GM19238 (cell line): ENCODE data around the gene C19orf85.
"Not testable (repeated sequence)": the region's sequence is repeated elsewhere in the genome, so short reads cannot be mapped to it uniquely, and the experiment has no call there.

ENCODE experiments used
- DNase-seq: peaks from one replicate; pipeline ENCODE4 v3.0.0; 2011; ENCODE audit warnings: low spot score; ENCODE audit not compliant: insufficient read length

The C19orf85 gene

DNA sequence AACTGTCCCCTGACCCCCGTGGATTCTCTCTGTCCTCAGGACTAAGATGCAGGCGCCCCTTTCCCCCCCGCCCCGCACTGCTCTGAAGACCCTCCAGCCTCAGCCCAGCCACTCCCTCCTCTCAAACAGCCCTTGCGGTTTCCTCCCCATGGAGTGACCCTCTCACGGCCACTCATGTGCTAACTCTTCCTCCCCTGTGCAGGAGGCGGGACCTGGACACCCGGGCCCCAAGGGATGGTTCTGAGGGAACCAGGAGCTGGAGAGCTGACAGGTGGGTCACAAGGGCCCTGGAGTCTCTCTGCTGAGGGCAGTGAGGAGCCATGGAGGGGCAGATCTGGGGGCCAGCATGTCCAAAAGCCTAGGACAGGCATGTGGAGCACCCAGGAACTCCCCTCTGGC lies 5.0 kb downstream of the C19orf85 start:
- no peak for DNase-seq

DNA sequence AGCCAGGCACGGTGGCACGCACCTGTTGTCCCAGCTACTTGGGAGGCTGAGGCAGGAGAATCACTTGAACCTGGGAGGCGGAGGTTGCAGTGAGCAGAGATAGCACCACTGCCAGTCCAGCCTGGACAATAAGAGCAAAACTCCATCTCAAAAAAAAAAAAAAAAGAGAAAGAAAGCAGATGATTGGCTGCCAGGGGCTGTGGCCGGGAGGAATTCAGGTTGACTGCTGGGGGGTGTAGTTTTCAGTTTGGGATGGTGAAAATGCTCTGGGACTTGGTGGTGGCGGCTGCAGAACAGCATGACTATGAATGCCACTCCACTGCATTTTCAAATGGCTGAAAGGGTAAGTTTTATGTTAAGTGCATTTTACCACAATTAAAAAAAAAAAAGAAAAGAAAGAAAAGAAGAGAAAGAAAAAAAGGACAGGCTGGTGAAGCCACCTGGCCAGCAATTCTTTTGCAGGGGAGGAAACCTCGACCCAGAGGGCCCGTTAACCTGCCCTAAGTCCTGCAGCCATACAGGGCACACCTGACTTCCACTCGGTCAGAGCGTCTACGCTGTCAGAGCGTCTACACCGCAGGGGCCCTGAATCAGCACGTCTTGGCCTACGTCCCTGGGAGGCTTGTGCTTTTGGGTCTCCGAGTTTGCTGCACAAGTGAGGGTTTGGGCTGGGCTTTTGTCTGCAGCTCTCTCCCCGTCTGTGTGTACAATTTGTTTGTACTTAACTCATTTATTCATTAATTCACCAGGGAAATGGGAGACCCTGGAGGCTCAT lies 6.7 kb downstream of the C19orf85 start:
- no peak for DNase-seq

DNA sequence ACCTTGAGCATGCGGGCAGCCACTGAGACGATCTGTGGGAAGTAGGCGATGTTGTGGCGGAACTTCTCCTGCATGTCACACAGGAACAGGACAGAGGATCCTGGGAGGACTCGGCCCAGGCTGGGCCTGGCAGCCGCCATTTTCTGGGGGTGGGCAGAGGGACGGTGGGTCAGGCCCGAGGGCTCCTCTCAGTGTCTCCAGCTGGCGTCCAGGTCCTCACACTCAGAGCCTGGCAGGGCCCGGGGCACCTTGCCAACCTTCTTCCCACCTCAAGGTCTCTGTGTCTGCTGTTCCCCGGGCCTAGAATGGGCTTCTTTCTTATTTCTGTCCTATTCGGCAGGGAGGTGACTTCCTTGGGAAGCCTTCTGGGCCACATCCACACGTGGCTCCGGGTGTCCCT lies 8.2 kb downstream of the C19orf85 start:
- no peak for DNase-seq

DNA sequence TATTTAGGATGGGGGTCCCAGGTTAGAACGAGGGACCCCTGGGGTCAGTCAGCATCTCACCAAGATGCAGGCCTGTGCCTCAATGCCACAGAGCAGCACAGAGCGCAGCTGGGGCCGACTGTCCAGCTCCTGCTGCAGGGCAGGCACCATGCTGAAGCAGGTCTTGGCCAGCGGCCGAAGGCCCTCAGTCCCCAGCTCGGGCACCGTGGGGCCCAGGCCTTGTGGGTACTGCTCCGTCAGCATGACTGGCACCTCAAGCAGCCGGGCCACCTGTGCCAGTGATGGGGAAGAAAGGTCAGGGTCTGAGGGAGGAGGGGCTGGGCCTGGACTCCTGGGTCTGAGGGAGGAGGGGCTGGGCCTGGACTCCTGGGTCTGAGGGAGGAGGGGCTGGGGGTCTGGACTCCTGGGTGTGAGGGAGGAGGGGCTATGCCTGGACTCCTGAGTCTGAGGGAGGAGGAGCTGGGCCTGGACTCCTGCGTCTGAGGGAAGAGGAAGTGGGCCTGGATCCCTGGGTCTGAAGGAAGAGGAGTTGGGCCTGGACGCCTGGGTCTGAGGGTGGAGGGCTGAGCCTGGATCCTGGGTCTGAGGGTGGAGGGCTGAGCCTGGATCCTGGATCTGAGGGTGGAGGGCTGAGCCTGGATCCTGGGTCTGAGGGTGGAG lies 8.8 kb downstream of the C19orf85 start:
- DNase-seq = no peak

DNA sequence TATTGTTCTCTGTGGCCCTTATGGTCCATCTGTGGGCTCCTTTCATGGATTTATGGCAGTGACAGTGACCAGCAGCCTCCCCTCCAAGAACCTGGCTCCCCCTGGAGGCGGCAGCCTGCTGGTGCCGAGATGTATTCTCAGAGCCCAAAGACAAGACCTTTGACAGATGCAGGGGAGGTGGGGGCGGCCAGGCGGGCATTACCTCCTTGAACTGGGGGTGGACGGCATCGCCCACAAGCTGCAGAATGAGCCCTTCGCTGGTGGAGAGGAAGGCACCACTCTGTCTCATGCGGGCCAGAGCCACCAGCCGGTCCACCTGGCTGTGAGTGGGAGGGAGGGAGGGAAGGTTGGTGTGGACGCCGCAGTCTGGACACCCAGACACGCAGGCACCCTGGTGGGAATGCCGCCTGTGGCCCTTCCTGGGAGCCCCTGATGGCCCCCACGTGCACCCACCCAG lies 9.7 kb downstream of the C19orf85 start:
- no peak for DNase-seq

DNA sequence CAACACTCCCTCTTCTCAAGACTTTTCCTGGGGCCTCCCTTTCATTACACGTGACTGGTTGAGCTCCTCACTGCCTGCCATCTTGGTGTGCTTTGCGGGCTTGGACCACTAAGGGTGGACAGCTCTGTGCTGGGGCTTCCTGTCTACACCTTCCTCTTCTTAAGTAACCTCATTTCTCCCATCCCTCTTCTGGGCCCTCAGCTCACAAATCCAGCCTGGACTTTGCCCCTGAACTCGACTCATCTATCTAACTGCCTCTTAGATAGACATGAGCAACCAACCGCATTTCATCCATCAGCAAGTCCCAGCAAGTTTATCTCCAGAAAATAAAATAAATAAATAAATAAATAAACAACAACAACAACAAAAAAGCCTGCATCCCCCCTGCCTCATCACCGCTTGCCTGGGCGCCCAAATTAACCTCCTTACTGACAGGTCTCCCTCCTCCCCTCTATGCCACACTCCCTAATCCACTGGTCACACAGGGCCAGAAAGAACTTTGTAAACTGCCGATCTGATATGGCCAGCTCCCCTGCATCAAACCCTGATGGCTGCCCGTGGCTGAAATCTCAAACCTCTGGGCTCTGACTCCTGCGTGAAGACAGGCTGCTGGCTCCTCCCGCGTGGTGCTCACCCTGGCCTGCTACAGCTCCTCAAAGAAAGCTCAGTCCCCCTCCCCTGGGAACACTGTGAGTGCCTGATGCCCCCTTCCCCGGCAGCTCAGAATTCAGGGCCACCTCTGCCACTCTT lies 10.9 kb downstream of the C19orf85 start:
- no peak for DNase-seq

DNA sequence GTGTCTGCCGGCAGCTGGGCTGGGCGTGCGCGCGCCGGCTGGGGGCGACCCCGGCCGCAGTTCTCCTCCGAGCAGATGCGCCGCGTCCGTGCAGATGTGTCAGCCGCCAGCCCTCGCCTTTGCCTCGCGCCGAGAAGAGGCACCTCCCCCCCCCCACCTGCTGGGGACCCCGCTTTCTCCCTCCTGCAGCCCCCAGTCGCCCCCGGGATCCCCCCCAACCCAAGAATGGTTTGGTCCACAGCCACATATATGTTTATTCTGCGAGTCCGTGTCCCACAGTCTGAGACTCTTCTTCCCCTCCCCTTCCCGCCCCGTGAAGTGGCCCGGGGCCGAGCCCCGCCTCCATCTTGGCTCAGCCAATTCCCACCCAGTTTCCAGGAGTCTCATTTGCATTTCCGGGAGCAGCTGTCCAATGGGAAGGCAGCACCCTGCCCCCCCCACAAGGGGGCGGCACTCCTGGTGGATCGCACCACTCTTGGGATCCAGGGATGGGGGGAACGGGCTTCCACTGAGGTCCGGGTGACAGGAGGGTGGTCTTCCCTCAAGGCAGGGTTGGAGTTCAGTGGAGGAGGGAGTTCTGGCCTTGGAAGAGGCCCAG lies 11.7 kb downstream of the C19orf85 start:
- no peak for DNase-seq

DNA sequence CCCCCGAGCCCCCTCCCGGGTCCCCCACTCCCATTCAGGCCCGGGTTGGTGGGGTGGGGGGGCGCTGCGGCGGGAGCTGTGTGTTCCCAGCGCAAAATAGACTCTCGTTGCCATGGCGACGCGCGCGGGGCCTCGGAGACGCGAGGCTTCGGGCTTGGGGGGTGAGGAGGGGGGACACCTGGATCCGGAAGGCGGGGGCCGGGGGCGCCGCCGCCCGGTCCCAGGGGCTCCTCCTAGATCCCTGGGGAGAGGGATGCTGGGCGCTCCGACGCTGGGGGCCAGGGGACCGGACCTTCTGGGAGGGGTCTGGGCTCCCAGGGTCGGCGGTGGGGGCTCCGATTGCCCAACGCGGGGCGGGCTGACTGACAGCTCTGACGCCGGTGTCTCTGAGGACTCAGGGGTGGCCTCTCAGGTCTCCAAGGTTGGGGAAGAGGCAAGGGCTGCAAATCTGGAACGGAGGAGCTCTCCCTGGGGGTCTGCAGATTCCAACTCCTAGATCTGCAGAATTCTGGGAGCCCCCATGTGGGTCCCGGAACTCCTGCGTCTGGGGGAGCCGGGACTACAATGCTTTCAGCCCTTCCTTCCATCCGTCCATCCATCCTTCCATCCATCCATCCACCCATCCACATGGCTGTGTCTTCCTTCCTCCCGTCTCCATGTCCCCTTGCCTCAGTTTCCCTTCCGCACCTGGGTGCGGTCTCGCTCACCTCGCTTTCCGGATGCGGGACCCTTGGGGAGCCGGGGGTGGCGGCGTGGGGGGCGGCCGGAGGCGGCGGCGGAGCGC lies 12.4 kb downstream of the C19orf85 start:
- no peak for DNase-seq

DNA sequence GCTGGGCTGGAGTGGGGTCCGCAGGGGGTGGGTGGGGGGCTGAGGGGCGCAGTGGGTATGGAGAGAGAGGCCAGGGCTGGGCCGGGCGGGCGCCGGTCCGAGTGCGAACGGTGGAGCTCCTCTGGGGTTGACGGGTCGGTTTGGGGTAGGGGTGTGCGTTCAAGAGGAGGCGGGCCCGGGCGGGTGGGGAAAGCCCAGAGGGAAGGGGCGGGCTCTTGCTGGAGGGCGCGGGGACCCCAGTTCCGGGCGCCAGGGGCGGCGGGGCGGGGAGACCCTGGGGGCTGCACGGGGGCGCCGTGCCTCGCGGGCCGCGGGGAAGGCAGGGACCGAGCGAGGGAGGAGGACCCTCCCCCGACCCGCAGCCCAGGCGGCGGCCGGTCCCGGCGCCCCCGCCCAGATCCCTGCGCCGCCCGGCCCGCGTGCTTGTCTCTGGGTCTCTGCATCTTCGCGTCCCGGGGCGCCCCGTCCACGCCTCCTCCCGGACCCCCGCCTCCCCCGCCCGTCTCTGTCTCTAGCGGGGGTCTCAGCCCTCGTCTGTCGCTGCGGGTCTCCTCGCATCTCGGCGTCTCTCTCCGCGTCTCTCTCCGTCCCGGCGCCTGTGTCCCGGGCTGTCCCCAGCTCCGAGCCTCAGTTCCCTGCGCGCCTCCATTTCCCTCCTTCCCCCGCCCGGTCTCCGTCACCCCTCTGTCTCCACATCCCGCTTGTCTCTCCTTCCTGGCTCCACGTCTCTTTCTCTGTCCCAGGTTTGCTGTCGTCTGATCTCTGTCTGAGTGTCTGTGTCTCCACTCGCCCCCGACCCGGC lies 13.2 kb downstream of the C19orf85 start:
- DNase-seq = no peak

DNA sequence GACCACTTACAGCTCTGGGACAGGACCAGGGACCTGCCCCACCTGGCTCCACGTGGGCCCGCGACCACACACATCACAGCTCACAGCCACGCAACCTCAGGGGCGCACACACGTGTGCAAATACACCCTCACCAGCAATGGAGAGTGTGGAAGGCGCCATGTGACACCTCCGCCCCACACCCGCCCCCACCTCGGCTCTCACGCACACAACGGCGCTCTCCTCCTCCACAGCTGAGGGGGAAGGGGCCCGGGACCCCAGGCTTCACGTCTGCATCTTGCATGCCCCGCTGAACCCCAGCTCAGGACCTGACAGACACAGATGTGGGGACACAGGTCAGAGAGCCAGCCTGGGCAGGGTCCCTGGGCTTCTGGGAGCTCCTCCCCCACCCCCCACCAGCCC lies 15.1 kb downstream of the C19orf85 start:
- no peak for DNase-seq

DNA sequence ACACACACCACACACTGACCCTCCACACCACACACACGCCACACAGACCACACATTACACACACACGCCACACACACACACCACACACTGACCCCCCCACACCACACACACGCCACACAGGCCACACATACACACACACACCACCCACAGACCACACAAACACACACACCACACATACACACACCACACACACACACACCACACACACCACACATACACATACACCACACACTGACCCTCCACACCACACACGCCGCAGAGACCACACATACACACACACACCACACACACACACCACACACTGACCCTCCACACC lies 16.4 kb downstream of the C19orf85 start:
- DNase-seq = not testable (repeated sequence)

DNA sequence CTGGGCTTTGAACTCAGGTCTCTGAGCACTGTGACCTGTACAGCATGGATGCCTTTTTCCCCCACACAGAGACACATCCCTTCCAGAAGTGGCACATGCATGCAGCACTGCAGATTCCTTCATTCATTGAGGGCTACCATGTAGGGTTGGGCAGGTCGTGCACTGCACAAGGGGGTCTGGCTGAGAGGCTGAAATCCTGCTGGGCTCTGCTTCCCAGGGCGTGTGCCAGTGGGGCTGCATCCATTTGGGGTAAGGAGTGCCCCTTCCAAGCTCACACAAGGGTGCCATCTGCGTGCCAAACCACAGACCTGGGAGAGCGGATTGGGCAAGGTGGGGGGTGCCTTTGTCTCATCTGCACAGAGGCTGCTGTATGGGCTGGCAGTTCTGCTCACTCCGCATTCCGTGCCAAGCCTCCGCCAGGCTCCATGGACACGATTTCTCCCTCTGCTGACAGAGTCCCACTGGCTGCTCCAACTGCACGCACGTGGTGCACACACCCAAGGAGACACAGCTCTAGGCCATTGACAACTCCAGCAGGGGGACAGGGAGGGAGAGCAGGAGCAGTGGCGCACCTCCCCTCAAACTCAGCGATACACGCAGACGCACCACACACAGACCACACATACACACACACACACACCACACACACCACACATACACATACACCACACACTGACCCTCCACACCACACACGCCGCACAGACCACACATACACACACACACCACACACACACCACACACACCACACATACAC lies 17.0 kb downstream of the C19orf85 start:
- DNase-seq = no peak

DNA sequence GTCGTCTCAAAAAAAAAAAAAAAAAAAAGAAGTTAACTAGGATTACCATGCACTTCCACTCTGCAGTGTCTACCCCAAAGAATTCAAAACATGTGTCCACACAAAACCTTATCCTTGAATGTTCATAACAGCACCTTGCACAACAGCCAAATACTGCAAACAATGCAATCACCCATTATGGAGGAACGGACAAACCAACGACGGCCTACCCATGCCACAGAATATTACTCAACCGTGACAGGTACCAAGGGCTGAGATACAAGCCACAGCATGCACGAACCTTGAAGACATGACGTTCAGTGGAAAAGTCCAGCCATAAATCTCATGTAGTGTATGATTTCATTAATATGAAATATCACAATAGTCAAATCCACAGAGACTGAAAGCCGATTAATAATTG lies 18.5 kb downstream of the C19orf85 start:
- DNase-seq = no peak

DNA sequence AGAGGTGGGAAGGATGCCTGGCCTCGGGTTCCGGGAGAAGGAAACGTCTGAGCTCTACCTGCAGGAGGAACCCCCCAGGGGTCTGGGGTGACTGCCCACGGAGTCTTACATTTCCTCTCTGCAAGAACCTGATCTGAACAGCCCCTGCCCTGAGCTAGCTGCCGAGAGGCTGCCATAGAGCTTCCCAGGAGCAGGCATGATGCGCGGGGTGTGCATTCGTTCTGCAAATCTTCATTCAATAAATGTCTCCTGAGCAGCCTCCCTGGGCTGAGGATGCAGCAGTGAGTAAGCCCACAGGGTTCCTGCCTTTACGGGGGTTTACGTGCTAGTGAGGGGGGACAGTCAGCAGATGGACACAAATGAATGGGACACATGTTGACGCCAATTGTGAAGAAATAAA lies 19.9 kb downstream of the C19orf85 start:
- DNase-seq = no peak

DNA sequence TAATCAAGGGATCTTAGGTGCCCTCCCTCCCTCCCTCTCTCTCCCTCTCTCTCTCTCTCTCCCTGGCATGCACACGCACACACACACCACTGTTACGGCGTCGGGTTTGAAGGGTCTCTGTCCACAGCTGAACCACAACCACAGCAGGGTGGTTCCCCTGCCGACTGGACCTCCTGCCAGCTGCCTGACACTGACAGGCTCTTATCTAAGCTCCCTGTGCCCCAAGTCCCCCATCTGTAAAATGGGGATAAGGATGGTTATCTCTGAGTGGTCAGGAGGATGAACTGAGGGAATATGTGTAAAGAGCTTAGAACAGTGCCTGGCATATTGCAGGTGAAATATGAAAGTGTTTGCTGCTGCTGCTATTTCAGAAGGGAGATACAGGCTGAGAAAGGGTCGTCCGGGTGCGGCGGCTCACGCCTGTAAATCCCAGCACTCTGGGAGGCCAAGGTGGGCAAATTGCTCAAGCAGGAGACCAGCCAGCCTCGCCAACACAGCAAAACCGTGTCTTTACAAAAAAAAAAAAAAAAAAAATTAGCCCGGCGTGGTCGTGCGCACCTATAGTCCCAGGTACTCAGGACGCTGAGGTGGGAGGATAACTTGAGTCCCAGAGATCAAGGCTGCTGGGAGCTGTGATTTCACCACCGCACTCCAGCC lies 20.6 kb downstream of the C19orf85 start:
- DNase-seq = no peak

DNA sequence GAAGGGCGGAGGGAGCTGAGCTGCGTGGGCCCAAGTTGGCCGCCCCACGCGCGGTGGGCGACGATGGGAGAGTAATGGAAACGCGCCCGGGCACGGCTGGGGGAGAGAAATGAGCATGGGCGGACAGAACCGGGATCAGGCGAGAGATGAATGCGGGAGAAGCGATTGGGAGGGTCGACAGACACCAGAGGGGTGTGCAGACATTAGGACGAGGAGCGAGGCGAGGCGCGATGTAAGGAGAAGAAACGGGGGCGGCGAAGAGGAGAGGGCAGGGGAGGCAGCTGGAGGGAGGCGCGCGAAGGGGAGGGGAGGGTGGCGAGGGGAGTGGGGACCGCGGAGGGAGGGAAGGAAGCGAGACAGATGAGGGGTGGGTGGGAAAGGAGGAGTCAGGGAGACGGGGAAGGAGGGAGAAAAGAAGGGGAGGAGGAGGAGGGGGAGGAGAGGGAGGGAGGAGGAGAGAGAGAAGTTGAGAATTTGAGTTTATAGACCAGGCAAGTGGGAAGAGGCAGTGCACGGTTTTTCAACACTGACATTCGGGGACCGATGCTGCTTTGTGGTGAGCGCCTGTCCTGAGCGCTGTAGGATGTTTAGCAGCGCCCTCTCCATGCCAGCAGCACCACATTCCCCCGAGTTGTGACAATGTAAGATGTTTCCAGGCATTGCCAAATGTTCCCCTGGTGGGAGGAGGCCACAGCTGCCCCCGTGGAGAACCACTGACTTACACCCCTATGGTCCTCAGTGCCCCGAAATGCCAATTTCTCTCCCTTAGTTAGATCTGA lies 21.3 kb downstream of the C19orf85 start, which contains the start of gene SHISA7:
SHISA7 (minus strand) TSS at position 256 of the 779 bp plus-strand sequence. CDS start 437 bp downstream, outside the sequence.
- no peak for DNase-seq

DNA sequence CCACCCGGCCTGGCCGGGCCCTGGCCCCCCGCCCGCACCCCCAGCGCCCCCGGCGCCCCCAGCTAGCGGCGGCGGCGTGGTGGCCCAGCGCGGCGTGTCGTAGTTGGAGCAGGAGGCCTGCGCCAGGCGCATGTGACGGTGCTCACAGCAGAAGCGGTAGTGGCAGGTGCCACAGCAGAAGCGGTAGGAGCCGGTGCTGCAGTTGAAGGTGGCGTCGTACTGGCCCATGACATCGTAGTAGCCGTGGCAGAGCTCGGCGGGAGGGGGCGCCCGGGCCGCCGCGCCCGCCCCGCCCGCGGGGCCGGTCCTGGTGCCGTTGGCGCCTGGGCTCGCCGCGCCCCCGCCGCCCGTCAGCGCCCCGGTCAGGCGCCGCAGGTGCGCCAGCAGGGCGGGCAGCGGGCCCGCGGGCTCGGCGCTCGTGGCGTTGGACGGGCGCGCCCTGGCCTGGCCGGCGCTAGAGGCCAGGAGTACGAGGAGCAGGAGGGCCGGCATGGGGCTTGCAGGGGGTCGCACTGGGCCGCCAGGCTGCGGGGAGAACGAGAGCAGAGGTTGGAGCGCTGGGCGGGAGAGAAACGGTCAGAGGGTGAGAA lies 22.1 kb downstream of the C19orf85 start:
- DNase-seq = no peak
